GM23338 (cell line): ENCODE data around the gene NME3. TPM values are rescaled to one million over a fixed set of nuclear protein-coding genes. Genes with fewer than 3 reads are reported as not detected.

Experiments used
- ATAC-seq: fragments of 200-7000 bp; cut with Tn5 transposase; 3 replicates; pipeline ENCODE4 v1.9.1; 2020
- DNase-seq: peaks from one replicate; pipeline ENCODE4 v3.0.0-alpha.2; 2015; ENCODE audit warnings: low spot score
- H2AFZ ChIP-seq: fragments of 200-600 bp; sonication (generic); 2 replicates; pipeline ENCODE4 v1.8.0; 2016; ENCODE audit warnings: antibody characterized with exemption, mild to moderate bottlenecking, moderate library complexity
- H3F3A ChIP-seq: fragments of 200-600 bp; sonication (generic); replicated peaks from 2 replicates; pipeline ENCODE4 v1.8.0; 2017; ENCODE audit warnings: antibody characterized with exemption, mixed run types, low read depth
- H3K27ac ChIP-seq: fragments of 200-600 bp; sonication (generic); 2 replicates; pipeline ENCODE4 v1.6.1; 2016; ENCODE audit warnings: low read depth
- H3K27me3 ChIP-seq: fragments of 200-600 bp; sonication (generic); 2 replicates; pipeline ENCODE4 v1.8.0; 2016; ENCODE audit warnings: mild to moderate bottlenecking, mixed run types, moderate library complexity; ENCODE audit not compliant: insufficient read depth
- H3K36me3 ChIP-seq: fragments of 200-600 bp; sonication (generic); 2 replicates; pipeline ENCODE4 v1.8.0; 2016; ENCODE audit warnings: mild to moderate bottlenecking; ENCODE audit not compliant: insufficient read depth
- H3K4me1 ChIP-seq: fragments of 200-600 bp; sonication (generic); 2 replicates; pipeline ENCODE4 v1.8.0; 2016; ENCODE audit warnings: mild to moderate bottlenecking, moderate library complexity; ENCODE audit not compliant: insufficient read depth
- H3K4me2 ChIP-seq: fragments of 200-600 bp; sonication (generic); 2 replicates; pipeline ENCODE4 v1.7.1; 2017; ENCODE audit warnings: mixed run types
- H3K4me3 ChIP-seq: fragments of 200-600 bp; sonication (generic); 2 replicates; pipeline ENCODE4 v1.6.1; 2016; ENCODE audit warnings: mixed run types
- H3K79me2 ChIP-seq: fragments of 200-600 bp; sonication (generic); replicated peaks from 2 replicates; pipeline ENCODE4 v1.8.0; 2017; ENCODE audit warnings: mild to moderate bottlenecking; ENCODE audit not compliant: insufficient read depth
- H3K9me2 ChIP-seq: fragments of 200-600 bp; sonication (generic); 2 replicates; pipeline ENCODE4 v1.8.0; 2017; ENCODE audit not compliant: insufficient read depth
- H4K20me1 ChIP-seq: fragments of 200-600 bp; sonication (generic); replicated peaks from 2 replicates; pipeline ENCODE4 v1.8.0; 2017; ENCODE audit warnings: mild to moderate bottlenecking; ENCODE audit not compliant: insufficient read depth
- H3K27ac Mint-ChIP-seq: 2 replicates; pipeline ENCODE4 v1.8.0; 2020; ENCODE audit warnings: inconsistent platforms, mild to moderate bottlenecking, moderate library complexity, mixed read lengths
- H3K27me3 Mint-ChIP-seq: 3 replicates; pipeline ENCODE4 v1.8.0; 2022; ENCODE audit warnings: low read depth, mild to moderate bottlenecking, moderate library complexity, mixed read lengths, inconsistent platforms; ENCODE audit not compliant: insufficient read depth, poor library complexity
- H3K36me3 Mint-ChIP-seq: 3 replicates; pipeline ENCODE4 v1.8.0; 2021; ENCODE audit warnings: low read depth, mild to moderate bottlenecking, inconsistent platforms, moderate library complexity, mixed read lengths
- H3K4me1 Mint-ChIP-seq: 3 replicates; pipeline ENCODE4 v1.8.0; 2020; ENCODE audit warnings: mild to moderate bottlenecking, inconsistent platforms, mixed read lengths
- H3K4me3 Mint-ChIP-seq: 3 replicates; pipeline ENCODE4 v1.8.0; 2021; ENCODE audit warnings: moderate library complexity, mild to moderate bottlenecking, inconsistent platforms, mixed read lengths
- H3K9me3 Mint-ChIP-seq: 3 replicates; pipeline ENCODE4 v1.8.0; 2020; ENCODE audit warnings: moderate library complexity, mild to moderate bottlenecking, inconsistent platforms, mixed read lengths
- CREB1 ChIP-seq: fragments of 250-450 bp; sonication (Bioruptor Pico); IDR thresholded peaks from 2 replicates; pipeline ENCODE4 v1.5.0; 2020; ENCODE audit warnings: low read depth, mild to moderate bottlenecking, moderate library complexity
- EZH2phosphoT487 ChIP-seq: fragments of 200-600 bp; sonication (generic); IDR thresholded peaks from one replicate; pipeline ENCODE4 v1.8.1; 2018; ENCODE audit warnings: antibody characterized with exemption; ENCODE audit not compliant: unreplicated experiment
- JUNB ChIP-seq: IDR thresholded peaks from one replicate; pipeline ENCODE4 v1.6.1; 2016; ENCODE audit warnings: antibody characterized with exemption; ENCODE audit not compliant: unreplicated experiment
- NANOG ChIP-seq: IDR thresholded peaks from 2 replicates; pipeline ENCODE4 v1.6.1; 2016; ENCODE audit warnings: antibody characterized with exemption, borderline replicate concordance
- POLR2AphosphoS5 ChIP-seq: IDR thresholded peaks from 2 replicates; pipeline ENCODE4 v1.6.1; 2016; ENCODE audit warnings: antibody characterized with exemption, low read depth
- STAT1 ChIP-seq: IDR thresholded peaks from one replicate; pipeline ENCODE4 v1.6.1; 2016; ENCODE audit warnings: antibody characterized with exemption; ENCODE audit not compliant: unreplicated experiment
- ZNF114 ChIP-seq: fragments of 250-450 bp; sonication (Bioruptor Pico); IDR thresholded peaks from 2 replicates; pipeline ENCODE4 v1.5.0; 2020; ENCODE audit warnings: mild to moderate bottlenecking, moderate library complexity
- polyA plus RNA-seq: library from polyadenylated mRNA; unstranded; fragments of >200 nt; fragmentation: Nextera tagmentation; extraction: Ambion mirVana; gene quantifications from 2 replicates; pipeline ENCODE4 v1.2.1, GENCODE V29; 2016
- total RNA-seq: library from RNA; depleted of rRNA; stranded (reverse); fragments of >200 nt; shearing (Covaris generic); gene quantifications from 2 replicates; pipeline ENCODE4 v1.2.3, GENCODE V29; 2014
- TF ChIP-seq, protein P1 (sequence below), 2 experiments: fragments of 200-600 bp in 1 of 2; sonication (generic) in 1 of 2; conservative IDR thresholded peaks; 2 replicates each; pipeline versions ENCODE4 v1.5.1 to v1.6.1; 2016 to 2017; ENCODE audit warnings: antibody characterized with exemption in 2 of 2, low read depth in 2 of 2, mild to moderate bottlenecking in 2 of 2, moderate library complexity in 1 of 2
- TF ChIP-seq, protein P2 (sequence below): fragments of 250-450 bp; sonication (Bioruptor Pico); IDR thresholded peaks from 2 replicates; pipeline ENCODE4 v1.5.0; 2020; ENCODE audit warnings: mild to moderate bottlenecking, moderate library complexity
- TF ChIP-seq, protein P3 (sequence below): IDR thresholded peaks from one replicate; pipeline ENCODE4 v1.6.1; 2018; ENCODE audit warnings: antibody characterized with exemption; ENCODE audit not compliant: unreplicated experiment

Gene NME3
- total and polyA plus RNA-seq, 2 experiments from 2014 or later, result 95.3 to 130 TPM

DNA sequence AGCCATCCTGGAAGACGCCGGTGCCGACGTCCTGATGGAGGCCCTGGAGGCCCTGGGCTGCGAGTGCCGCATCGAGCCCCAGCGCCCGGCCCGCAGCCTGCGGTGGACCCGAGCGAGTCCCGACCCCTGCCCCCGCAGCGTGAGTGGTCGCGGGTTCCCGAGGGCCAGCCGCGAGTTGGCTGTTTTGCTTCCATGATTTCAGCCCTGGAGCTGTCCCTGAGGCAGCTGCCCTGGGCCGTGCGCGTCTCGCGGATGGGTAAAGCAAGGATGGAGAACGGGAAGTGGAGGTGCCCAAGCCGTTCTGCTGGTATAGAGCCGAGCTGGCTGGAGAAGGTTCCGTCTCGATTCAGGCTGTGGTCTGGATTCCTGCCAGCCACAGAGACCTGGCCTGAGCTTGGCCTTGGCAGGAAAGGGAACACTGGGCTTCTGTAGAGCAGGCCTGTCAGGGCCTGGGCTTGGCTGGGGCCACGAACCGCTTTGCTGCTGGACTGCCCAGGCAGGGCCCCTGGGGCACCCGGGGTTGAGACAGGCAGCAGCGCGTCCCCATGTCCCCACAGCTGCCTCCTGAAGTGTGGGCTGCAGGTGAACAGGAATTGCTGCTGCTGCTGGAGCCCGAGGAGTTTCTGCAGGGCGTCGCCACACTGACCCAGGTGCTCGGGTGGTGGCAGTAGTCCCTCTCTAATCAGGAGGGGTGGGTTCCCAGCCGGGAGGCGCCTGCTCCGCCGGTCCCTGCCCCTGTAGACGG lies 2.5 kb upstream of the NME3 start:
- H3K4me1 ChIP-seq, result peaks cover 4% of the 10 kb centered on the region
- no peak for DNase-seq
- no peaks in the 10 kb centered on the region for H3K9me2 ChIP-seq
- H3K27me3 ChIP-seq, result no peaks in the 10 kb centered on the region
- H2AFZ ChIP-seq, result 0 out of 2 replicates have a peak overlapping the region, but pooled peaks have one; percentile 52
- H4K20me1 ChIP-seq, result peaks cover 1% of the 10 kb centered on the region; the same call in 1 of the 2 replicates
- no peaks in the 10 kb centered on the region for H3K36me3 ChIP-seq
- Mint-ChIP-seq H3K4me3 (peak overlapping the region; percentile 99), H3K27ac (no peak overlapping the region), H3K9me3 (peaks cover 4% of the 10 kb centered on the region; the same call in 2 of the 3 replicates), H3K4me1 (peaks cover 8% of the 10 kb centered on the region), H3K27me3 (peaks cover 25% of the 10 kb centered on the region), H3K36me3 (peaks cover 23% of the 10 kb centered on the region)
- peak overlapping the region; percentile 97 for H3K4me3 ChIP-seq
- H3K27ac ChIP-seq, result no peak overlapping the region
- H3K4me2 ChIP-seq, result peak overlapping the region; percentile 96
- H3K79me2 ChIP-seq, result peaks cover 15% of the 10 kb centered on the region
- peaks cover 14% of the 10 kb centered on the region; the same call in 1 of the 2 replicates for H3F3A ChIP-seq
- no peak for TF ChIP-seq STAT1
- no peak for TF ChIP-seq POLR2AphosphoS5
- no peak for TF ChIP-seq ZNF114 (CRISPR knock-in tag)
- TF ChIP-seq, protein P1, sequence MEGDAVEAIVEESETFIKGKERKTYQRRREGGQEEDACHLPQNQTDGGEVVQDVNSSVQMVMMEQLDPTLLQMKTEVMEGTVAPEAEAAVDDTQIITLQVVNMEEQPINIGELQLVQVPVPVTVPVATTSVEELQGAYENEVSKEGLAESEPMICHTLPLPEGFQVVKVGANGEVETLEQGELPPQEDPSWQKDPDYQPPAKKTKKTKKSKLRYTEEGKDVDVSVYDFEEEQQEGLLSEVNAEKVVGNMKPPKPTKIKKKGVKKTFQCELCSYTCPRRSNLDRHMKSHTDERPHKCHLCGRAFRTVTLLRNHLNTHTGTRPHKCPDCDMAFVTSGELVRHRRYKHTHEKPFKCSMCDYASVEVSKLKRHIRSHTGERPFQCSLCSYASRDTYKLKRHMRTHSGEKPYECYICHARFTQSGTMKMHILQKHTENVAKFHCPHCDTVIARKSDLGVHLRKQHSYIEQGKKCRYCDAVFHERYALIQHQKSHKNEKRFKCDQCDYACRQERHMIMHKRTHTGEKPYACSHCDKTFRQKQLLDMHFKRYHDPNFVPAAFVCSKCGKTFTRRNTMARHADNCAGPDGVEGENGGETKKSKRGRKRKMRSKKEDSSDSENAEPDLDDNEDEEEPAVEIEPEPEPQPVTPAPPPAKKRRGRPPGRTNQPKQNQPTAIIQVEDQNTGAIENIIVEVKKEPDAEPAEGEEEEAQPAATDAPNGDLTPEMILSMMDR (conservative IDR thresholded peaks at IDR 0.05; ENCODE audit: low read depth in 2 of 2), result no peak
- TF ChIP-seq NANOG, result no peak
- TF ChIP-seq JUNB, result no peak
- TF ChIP-seq, protein P2, sequence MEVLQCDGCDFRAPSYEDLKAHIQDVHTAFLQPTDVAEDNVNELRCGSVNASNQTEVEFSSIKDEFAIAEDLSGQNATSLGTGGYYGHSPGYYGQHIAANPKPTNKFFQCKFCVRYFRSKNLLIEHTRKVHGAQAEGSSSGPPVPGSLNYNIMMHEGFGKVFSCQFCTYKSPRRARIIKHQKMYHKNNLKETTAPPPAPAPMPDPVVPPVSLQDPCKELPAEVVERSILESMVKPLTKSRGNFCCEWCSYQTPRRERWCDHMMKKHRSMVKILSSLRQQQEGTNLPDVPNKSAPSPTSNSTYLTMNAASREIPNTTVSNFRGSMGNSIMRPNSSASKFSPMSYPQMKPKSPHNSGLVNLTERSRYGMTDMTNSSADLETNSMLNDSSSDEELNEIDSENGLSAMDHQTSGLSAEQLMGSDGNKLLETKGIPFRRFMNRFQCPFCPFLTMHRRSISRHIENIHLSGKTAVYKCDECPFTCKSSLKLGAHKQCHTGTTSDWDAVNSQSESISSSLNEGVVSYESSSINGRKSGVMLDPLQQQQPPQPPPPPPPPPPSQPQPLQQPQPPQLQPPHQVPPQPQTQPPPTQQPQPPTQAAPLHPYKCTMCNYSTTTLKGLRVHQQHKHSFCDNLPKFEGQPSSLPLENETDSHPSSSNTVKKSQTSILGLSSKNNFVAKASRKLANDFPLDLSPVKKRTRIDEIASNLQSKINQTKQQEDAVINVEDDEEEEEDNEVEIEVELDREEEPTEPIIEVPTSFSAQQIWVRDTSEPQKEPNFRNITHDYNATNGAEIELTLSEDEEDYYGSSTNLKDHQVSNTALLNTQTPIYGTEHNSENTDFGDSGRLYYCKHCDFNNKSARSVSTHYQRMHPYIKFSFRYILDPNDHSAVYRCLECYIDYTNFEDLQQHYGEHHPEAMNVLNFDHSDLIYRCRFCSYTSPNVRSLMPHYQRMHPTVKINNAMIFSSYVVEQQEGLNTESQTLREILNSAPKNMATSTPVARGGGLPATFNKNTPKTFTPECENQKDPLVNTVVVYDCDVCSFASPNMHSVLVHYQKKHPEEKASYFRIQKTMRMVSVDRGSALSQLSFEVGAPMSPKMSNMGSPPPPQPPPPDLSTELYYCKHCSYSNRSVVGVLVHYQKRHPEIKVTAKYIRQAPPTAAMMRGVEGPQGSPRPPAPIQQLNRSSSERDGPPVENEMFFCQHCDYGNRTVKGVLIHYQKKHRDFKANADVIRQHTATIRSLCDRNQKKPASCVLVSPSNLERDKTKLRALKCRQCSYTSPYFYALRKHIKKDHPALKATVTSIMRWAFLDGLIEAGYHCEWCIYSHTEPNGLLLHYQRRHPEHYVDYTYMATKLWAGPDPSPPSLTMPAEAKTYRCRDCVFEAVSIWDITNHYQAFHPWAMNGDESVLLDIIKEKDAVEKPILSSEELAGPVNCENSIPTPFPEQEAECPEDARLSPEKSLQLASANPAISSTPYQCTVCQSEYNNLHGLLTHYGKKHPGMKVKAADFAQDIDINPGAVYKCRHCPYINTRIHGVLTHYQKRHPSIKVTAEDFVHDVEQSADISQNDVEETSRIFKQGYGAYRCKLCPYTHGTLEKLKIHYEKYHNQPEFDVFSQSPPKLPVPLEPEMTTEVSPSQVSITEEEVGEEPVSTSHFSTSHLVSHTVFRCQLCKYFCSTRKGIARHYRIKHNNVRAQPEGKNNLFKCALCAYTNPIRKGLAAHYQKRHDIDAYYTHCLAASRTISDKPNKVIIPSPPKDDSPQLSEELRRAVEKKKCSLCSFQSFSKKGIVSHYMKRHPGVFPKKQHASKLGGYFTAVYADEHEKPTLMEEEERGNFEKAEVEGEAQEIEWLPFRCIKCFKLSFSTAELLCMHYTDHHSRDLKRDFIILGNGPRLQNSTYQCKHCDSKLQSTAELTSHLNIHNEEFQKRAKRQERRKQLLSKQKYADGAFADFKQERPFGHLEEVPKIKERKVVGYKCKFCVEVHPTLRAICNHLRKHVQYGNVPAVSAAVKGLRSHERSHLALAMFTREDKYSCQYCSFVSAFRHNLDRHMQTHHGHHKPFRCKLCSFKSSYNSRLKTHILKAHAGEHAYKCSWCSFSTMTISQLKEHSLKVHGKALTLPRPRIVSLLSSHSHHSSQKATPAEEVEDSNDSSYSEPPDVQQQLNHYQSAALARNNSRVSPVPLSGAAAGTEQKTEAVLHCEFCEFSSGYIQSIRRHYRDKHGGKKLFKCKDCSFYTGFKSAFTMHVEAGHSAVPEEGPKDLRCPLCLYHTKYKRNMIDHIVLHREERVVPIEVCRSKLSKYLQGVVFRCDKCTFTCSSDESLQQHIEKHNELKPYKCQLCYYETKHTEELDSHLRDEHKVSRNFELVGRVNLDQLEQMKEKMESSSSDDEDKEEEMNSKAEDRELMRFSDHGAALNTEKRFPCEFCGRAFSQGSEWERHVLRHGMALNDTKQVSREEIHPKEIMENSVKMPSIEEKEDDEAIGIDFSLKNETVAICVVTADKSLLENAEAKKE (CRISPR knock-in tag), result no peak
- TF ChIP-seq CREB1, result no peak
- TF ChIP-seq, protein P3, sequence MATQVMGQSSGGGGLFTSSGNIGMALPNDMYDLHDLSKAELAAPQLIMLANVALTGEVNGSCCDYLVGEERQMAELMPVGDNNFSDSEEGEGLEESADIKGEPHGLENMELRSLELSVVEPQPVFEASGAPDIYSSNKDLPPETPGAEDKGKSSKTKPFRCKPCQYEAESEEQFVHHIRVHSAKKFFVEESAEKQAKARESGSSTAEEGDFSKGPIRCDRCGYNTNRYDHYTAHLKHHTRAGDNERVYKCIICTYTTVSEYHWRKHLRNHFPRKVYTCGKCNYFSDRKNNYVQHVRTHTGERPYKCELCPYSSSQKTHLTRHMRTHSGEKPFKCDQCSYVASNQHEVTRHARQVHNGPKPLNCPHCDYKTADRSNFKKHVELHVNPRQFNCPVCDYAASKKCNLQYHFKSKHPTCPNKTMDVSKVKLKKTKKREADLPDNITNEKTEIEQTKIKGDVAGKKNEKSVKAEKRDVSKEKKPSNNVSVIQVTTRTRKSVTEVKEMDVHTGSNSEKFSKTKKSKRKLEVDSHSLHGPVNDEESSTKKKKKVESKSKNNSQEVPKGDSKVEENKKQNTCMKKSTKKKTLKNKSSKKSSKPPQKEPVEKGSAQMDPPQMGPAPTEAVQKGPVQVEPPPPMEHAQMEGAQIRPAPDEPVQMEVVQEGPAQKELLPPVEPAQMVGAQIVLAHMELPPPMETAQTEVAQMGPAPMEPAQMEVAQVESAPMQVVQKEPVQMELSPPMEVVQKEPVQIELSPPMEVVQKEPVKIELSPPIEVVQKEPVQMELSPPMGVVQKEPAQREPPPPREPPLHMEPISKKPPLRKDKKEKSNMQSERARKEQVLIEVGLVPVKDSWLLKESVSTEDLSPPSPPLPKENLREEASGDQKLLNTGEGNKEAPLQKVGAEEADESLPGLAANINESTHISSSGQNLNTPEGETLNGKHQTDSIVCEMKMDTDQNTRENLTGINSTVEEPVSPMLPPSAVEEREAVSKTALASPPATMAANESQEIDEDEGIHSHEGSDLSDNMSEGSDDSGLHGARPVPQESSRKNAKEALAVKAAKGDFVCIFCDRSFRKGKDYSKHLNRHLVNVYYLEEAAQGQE, result no peak
- TF ChIP-seq EZH2phosphoT487, result no peak
- ATAC-seq, result peak; percentile 1; the same call in 2 of the 3 replicates
